ENCODE measurements around the gene REC8.

DNA sequence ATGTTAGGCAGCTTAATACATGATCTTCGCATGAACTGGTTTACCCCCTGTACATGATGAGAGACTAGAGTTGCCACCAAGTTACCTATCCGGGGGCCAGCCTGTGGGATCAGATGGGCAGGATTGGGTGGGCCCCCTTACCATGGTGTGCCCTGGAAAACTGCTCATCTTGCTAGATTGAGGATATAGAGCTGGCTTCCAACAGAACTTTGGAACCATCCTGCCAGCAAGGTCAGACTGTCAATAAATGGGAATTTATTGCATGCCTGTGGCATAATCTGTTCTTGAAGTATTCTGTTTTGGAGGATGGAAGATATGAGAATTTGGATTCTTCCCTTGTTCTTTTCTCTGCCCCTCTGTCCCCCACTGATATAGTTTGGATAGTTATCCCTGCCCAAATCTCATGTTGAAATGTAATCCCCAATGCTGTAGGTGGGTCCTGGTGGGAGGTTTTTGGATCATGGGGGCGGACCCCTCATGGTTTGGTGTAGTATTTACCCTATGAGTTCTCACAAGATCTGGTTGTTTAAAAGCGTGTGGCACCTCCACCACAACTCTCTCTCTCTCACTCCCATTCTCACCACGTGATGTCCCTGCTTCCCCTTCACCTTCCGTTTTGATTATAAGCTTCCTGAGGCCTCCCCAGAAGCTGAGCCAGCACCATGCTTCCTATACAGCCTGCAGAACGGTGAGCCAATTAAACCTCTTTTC, 27.1 kb downstream of the REC8 start:
- TF ChIP-seq ISL1 (CRISPR knock-in tag; IDR thresholded peaks at IDR 0.05) (no peak), OSR1 (CRISPR knock-in tag; IDR thresholded peaks at IDR 0.05) (no peak), PATZ1 (CRISPR knock-in tag; IDR thresholded peaks at IDR 0.05; ENCODE audit: borderline replicate concordance) (no peak), ZNF8 (CRISPR knock-in tag; IDR thresholded peaks at IDR 0.05) (no peak), GLIS3 (CRISPR knock-in tag; IDR thresholded peaks at IDR 0.05) (no peak), ZFP3 (CRISPR knock-in tag; IDR thresholded peaks at IDR 0.05) (no peak), ZNF70 (CRISPR knock-in tag; IDR thresholded peaks at IDR 0.05) (no peak), ESRRG (CRISPR knock-in tag; IDR thresholded peaks at IDR 0.05) (no peak), ARNTL (CRISPR knock-in tag; IDR thresholded peaks at IDR 0.05; ENCODE audit: borderline replicate concordance, low read depth) (no peak), TOX (CRISPR knock-in tag; IDR thresholded peaks at IDR 0.05; ENCODE audit: borderline replicate concordance) (no peak), RARB (CRISPR knock-in tag; IDR thresholded peaks at IDR 0.05) (no peak), BACH2 (CRISPR knock-in tag; IDR thresholded peaks at IDR 0.05; ENCODE audit: borderline replicate concordance) (no peak)
- TF ChIP-seq, protein P1, sequence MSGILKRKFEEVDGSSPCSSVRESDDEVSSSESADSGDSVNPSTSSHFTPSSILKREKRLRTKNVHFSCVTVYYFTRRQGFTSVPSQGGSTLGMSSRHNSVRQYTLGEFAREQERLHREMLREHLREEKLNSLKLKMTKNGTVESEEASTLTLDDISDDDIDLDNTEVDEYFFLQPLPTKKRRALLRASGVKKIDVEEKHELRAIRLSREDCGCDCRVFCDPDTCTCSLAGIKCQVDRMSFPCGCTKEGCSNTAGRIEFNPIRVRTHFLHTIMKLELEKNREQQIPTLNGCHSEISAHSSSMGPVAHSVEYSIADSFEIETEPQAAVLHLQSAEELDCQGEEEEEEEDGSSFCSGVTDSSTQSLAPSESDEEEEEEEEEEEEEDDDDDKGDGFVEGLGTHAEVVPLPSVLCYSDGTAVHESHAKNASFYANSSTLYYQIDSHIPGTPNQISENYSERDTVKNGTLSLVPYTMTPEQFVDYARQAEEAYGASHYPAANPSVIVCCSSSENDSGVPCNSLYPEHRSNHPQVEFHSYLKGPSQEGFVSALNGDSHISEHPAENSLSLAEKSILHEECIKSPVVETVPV (CRISPR knock-in tag; IDR thresholded peaks at IDR 0.05): no peak
